ENCODE measurements around the gene TNFRSF8.

TNFRSF8 gene

GRCh38 chr1:12080773-12081556 lies 17.9 kb downstream of the TNFRSF8 start:
- CTCF ChIA-PET = interaction anchor here (0.5 kb wide), 1 partner anchor 30 kb away, joined by 3 read pairs; no protein-coding TSS in a partner anchor
- TF ChIP-seq, protein P1, sequence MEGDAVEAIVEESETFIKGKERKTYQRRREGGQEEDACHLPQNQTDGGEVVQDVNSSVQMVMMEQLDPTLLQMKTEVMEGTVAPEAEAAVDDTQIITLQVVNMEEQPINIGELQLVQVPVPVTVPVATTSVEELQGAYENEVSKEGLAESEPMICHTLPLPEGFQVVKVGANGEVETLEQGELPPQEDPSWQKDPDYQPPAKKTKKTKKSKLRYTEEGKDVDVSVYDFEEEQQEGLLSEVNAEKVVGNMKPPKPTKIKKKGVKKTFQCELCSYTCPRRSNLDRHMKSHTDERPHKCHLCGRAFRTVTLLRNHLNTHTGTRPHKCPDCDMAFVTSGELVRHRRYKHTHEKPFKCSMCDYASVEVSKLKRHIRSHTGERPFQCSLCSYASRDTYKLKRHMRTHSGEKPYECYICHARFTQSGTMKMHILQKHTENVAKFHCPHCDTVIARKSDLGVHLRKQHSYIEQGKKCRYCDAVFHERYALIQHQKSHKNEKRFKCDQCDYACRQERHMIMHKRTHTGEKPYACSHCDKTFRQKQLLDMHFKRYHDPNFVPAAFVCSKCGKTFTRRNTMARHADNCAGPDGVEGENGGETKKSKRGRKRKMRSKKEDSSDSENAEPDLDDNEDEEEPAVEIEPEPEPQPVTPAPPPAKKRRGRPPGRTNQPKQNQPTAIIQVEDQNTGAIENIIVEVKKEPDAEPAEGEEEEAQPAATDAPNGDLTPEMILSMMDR (conservative IDR thresholded peaks at IDR 0.05; ENCODE audit: low read depth) = no peak
- no peak for DNase-seq (ENCODE audit: low spot score)
- POLR2A ChIA-PET (ENCODE audit: low non-redundant PET) = no interaction called here
- H3K27ac ChIP-seq = no peak overlapping the region

- POLR2A ChIA-PET (ENCODE audit: low non-redundant PET) = no interaction called here
- CTCF ChIA-PET = no interaction called here
- no peak for DNase-seq (ENCODE audit: low spot score)
- H3K27ac ChIP-seq = no peak overlapping the region
- TF ChIP-seq, protein P1 (conservative IDR thresholded peaks at IDR 0.05; ENCODE audit: low read depth) = no peak
Observed at GRCh38 chr1:12081648-12082396, 18.7 kb downstream of the TNFRSF8 start.

- no peak overlapping the region for H3K27ac ChIP-seq
- POLR2A ChIA-PET (ENCODE audit: low non-redundant PET) = no interaction called here
- no peak for DNase-seq (ENCODE audit: low spot score)
- TF ChIP-seq, protein P1 (conservative IDR thresholded peaks at IDR 0.05; ENCODE audit: low read depth) = no peak
- CTCF ChIA-PET = no interaction called here
Observed at GRCh38 chr1:12082988-12083387, 19.9 kb downstream of the TNFRSF8 start.

DNA sequence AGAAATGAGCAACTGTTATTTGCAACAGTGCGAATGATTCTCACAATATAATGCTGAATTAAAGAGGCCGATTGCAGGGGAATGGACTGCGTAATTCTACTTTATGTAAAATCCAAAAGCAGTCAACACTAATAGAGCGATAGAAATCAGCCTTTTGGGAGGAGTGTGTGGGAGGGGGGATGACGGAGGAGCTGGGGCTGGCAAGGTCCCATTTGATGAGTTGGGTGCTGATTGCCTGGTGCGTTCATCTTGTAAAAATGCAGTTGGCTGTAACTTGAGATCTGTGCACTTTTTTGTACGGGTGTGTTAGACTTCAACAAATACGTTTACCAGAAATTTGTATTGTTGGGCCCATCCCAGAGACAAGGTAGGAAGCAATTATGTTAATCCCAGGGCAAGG lies 20.7 kb downstream of the TNFRSF8 start:
- ChIA-PET POLR2A (ENCODE audit: low non-redundant PET) (no interaction called here), CTCF (no interaction called here)

DNA sequence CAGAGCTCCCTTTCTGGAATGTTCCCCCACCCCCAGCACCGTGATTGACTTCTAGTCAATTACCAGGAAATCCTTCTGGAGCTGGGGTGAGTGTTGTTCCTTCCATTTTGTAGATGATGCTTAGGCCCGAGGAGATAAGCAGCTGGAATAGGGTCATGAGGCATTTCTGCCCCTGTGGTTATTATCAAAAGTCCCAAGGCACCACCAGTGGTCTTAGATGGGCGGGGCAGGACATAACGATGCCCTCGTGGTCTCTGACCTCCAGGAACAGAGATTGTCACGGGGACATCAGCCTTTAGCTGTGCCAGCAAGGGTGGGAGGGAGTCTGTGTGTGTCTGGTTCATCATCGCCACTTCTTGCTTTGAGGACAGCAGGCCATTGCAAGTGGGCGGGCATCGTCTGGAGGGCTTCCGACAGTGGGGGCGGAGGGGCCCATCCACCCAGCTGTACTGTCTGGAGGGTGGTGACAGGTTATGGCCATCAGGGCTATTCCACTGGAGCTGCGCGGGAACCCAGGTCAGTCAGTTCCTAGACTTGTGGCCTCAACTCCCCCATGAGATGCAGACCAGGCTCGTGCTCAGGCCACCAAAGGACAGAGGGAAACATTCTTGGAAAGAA lies 22.6 kb downstream of the TNFRSF8 start:
- TF ChIP-seq, protein P1 (conservative IDR thresholded peaks at IDR 0.05; ENCODE audit: low read depth) = no peak
- no peak for DNase-seq (ENCODE audit: low spot score)
- ChIA-PET CTCF (interaction anchor here (0.6 kb wide), 1 partner anchor 190 kb away, joined by 5 read pairs; no protein-coding TSS in a partner anchor), POLR2A (ENCODE audit: low non-redundant PET) (no interaction called here)
- H3K27ac ChIP-seq = no peak overlapping the region

More for the DNA sequence above, 20.7 kb downstream of the TNFRSF8 start:
- H3K27ac ChIP-seq = no peak overlapping the region
- TF ChIP-seq, protein P1 (conservative IDR thresholded peaks at IDR 0.05; ENCODE audit: low read depth) = no peak
- DNase-seq (ENCODE audit: low spot score) = no peak

- TF ChIP-seq, protein P1 (conservative IDR thresholded peaks at IDR 0.05; ENCODE audit: low read depth) = no peak
- ChIA-PET CTCF (interaction anchor here (1.0 kb wide), 1 partner anchor 47 kb away, joined by 3 read pairs; no protein-coding TSS in a partner anchor), POLR2A (ENCODE audit: low non-redundant PET) (no interaction called here)
- H3K27ac ChIP-seq = no peak overlapping the region
- DNase-seq (ENCODE audit: low spot score) = no peak
Observed at GRCh38 chr1:12087797-12088314, 24.8 kb downstream of the TNFRSF8 start.

Data from RWPE1 (cell line).